Measurements from ENCODE around the gene PROM2.

The PROM2 gene, protein sequence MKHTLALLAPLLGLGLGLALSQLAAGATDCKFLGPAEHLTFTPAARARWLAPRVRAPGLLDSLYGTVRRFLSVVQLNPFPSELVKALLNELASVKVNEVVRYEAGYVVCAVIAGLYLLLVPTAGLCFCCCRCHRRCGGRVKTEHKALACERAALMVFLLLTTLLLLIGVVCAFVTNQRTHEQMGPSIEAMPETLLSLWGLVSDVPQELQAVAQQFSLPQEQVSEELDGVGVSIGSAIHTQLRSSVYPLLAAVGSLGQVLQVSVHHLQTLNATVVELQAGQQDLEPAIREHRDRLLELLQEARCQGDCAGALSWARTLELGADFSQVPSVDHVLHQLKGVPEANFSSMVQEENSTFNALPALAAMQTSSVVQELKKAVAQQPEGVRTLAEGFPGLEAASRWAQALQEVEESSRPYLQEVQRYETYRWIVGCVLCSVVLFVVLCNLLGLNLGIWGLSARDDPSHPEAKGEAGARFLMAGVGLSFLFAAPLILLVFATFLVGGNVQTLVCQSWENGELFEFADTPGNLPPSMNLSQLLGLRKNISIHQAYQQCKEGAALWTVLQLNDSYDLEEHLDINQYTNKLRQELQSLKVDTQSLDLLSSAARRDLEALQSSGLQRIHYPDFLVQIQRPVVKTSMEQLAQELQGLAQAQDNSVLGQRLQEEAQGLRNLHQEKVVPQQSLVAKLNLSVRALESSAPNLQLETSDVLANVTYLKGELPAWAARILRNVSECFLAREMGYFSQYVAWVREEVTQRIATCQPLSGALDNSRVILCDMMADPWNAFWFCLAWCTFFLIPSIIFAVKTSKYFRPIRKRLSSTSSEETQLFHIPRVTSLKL

GRCh38 chr2:95274291-95275150, at the start of gene PROM2:
Gene PROM2 (plus strand): TSS chr2:95274449. CDS start chr2:95274586, 137 bp downstream.
- no peak for DNase-seq (ENCODE audit: low read depth)
- no peak for TF ChIP-seq CTCF (IDR thresholded peaks at IDR 0.05; ENCODE audit: low read length, missing control alignments)
- H3K4me3 ChIP-seq (replicated peaks; ENCODE audit: low read depth, low read length), result no peak within 1 kb of the TSS

DNA sequence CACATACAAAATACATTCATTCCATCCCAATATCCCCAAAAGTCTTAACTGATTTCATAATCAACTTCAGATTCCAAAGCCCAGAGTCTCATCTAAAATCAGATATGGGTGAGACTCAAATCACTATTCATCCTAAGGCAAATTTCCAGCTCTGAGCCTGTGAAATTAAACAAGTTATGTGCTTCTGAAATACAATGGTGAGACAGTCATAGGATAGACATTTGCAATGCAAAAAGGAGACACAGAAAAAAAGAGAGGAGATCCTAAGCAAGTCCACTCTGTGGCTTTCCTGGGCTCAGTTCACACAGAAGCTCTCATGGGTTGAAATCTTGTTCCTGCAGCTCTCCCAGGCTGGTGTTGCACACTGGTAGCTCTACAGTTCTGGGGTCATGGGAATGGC, 48.6 kb upstream of the PROM2 start:
- no peak overlapping the region for H3K4me3 ChIP-seq (replicated peaks; ENCODE audit: low read depth, low read length)
- no peak for TF ChIP-seq CTCF (IDR thresholded peaks at IDR 0.05; ENCODE audit: low read length, missing control alignments)
- DNase-seq (ENCODE audit: low read depth), result no peak

GRCh38 chr2:95231723-95232122, 42.5 kb upstream of the PROM2 start:
- peak; percentile 89 for TF ChIP-seq CTCF (IDR thresholded peaks at IDR 0.05; ENCODE audit: low read length, missing control alignments)
- peak; percentile 78 for DNase-seq (ENCODE audit: low read depth)
- no peak overlapping the region for H3K4me3 ChIP-seq (replicated peaks; ENCODE audit: low read depth, low read length)

- DNase-seq (ENCODE audit: low read depth), result no peak
- TF ChIP-seq CTCF (IDR thresholded peaks at IDR 0.05; ENCODE audit: low read length, missing control alignments), result no peak
- H3K4me3 ChIP-seq (replicated peaks; ENCODE audit: low read depth, low read length), result no peak overlapping the region
Measured at GRCh38 chr2:95232232-95232631, 42.0 kb upstream of the PROM2 start.

- DNase-seq (ENCODE audit: low read depth), result no peak
- no peak overlapping the region for H3K4me3 ChIP-seq (replicated peaks; ENCODE audit: low read depth, low read length)
- no peak for TF ChIP-seq CTCF (IDR thresholded peaks at IDR 0.05; ENCODE audit: low read length, missing control alignments)
Measured at GRCh38 chr2:95234286-95234785, 39.9 kb upstream of the PROM2 start.

DNA sequence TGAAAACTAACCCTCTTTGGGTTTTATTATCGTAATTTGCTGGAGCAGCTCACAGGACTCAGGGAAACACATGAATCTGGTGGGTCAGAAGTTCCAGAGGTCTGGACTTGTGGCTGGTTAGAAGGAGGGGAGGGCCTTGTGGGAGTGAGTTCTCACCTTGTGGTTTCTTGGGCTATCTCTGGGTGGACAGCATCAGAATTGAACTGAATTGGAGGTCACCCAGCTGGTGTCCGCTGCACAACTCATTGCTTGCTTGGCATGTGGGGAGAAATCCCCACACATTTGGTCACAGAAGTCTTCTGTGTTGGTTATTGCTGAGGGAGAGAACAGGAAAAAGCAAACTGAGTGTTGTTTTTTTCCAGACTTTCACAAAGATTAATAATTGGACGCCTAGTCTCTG, 39.4 kb upstream of the PROM2 start:
- no peak for TF ChIP-seq CTCF (IDR thresholded peaks at IDR 0.05; ENCODE audit: low read length, missing control alignments)
- DNase-seq (ENCODE audit: low read depth), result no peak
- H3K4me3 ChIP-seq (replicated peaks; ENCODE audit: low read depth, low read length), result no peak overlapping the region

Measured in fibroblast of pulmonary artery (primary cell).